ENCODE results near the gene ICAM5. TPM values are rescaled to one million over a fixed set of nuclear protein-coding genes. Genes with fewer than 3 reads are reported as not detected.

ICAM5 gene
- total and polyA plus RNA-seq, 9 of the 15 experiments (the other 6 are each of a cell fraction or from before 2014, with no cell fraction given), result 0.10 to 114 (median 13.7) TPM

DNA sequence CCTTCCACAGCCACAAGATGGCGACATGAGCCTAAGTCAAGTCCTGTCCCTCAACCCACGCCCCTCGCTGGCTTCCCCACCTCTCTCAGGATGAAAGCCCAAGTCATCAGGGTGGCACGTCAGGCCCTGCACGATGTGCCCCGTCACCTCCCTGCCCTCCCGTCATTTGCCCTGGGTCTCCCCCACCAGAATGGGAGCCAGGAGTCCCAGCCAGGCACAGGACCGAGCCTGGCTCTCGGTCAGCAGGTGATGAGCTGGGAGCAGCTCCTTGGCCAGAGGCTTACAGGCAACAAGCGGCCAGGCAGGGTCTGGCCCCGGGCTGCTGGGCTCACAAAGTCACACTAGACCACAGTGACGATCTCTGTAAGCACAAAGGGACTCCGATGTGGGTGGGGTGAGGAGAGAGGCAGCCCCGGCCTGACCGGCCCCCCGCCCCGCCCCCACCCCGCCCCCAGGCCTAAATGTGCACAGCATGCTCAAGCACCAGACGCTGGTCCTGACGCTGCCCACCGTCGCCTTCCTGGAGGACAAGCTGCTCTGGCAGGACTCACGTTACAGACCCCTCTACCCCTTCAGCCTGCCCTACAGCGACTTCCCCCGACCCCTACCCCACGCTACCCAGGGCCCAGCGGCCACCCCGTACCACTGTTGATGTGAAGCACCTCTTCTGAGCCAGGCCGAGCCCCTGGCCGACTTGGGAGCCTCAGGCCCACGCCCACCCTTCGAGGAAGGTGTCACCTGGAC, 30.4 kb upstream of the ICAM5 start (continued):
- TF ChIP-seq SMAD4 (CRISPR knock-in tag; conservative IDR thresholded peaks at IDR 0.05), result no peak
- no peak for TF ChIP-seq FIP1L1 (IDR thresholded peaks at IDR 0.05; ENCODE audit: low read depth, low read length, poor library complexity, severe bottlenecking)
- TF ChIP-seq SP1 (CRISPR knock-in tag; IDR thresholded peaks at IDR 0.05), result no peak
- TF ChIP-seq, protein P1, sequence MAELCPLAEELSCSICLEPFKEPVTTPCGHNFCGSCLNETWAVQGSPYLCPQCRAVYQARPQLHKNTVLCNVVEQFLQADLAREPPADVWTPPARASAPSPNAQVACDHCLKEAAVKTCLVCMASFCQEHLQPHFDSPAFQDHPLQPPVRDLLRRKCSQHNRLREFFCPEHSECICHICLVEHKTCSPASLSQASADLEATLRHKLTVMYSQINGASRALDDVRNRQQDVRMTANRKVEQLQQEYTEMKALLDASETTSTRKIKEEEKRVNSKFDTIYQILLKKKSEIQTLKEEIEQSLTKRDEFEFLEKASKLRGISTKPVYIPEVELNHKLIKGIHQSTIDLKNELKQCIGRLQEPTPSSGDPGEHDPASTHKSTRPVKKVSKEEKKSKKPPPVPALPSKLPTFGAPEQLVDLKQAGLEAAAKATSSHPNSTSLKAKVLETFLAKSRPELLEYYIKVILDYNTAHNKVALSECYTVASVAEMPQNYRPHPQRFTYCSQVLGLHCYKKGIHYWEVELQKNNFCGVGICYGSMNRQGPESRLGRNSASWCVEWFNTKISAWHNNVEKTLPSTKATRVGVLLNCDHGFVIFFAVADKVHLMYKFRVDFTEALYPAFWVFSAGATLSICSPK (IDR thresholded peaks at IDR 0.05; ENCODE audit: borderline replicate concordance), result no peak
- TF ChIP-seq FOXP1 (CRISPR knock-in tag; IDR thresholded peaks at IDR 0.05), result no peak
- TF ChIP-seq, protein P2, sequence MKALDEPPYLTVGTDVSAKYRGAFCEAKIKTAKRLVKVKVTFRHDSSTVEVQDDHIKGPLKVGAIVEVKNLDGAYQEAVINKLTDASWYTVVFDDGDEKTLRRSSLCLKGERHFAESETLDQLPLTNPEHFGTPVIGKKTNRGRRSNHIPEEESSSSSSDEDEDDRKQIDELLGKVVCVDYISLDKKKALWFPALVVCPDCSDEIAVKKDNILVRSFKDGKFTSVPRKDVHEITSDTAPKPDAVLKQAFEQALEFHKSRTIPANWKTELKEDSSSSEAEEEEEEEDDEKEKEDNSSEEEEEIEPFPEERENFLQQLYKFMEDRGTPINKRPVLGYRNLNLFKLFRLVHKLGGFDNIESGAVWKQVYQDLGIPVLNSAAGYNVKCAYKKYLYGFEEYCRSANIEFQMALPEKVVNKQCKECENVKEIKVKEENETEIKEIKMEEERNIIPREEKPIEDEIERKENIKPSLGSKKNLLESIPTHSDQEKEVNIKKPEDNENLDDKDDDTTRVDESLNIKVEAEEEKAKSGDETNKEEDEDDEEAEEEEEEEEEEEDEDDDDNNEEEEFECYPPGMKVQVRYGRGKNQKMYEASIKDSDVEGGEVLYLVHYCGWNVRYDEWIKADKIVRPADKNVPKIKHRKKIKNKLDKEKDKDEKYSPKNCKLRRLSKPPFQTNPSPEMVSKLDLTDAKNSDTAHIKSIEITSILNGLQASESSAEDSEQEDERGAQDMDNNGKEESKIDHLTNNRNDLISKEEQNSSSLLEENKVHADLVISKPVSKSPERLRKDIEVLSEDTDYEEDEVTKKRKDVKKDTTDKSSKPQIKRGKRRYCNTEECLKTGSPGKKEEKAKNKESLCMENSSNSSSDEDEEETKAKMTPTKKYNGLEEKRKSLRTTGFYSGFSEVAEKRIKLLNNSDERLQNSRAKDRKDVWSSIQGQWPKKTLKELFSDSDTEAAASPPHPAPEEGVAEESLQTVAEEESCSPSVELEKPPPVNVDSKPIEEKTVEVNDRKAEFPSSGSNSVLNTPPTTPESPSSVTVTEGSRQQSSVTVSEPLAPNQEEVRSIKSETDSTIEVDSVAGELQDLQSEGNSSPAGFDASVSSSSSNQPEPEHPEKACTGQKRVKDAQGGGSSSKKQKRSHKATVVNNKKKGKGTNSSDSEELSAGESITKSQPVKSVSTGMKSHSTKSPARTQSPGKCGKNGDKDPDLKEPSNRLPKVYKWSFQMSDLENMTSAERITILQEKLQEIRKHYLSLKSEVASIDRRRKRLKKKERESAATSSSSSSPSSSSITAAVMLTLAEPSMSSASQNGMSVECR (CRISPR knock-in tag; IDR thresholded peaks at IDR 0.05), result no peak
- no peak for TF ChIP-seq ETS2 (tag; IDR thresholded peaks at IDR 0.05; ENCODE audit: borderline replicate concordance, poor library complexity, severe bottlenecking)
- TF ChIP-seq, protein P3, sequence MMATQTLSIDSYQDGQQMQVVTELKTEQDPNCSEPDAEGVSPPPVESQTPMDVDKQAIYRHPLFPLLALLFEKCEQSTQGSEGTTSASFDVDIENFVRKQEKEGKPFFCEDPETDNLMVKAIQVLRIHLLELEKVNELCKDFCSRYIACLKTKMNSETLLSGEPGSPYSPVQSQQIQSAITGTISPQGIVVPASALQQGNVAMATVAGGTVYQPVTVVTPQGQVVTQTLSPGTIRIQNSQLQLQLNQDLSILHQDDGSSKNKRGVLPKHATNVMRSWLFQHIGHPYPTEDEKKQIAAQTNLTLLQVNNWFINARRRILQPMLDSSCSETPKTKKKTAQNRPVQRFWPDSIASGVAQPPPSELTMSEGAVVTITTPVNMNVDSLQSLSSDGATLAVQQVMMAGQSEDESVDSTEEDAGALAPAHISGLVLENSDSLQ (IDR thresholded peaks at IDR 0.05), result peak; percentile 65
- TF ChIP-seq, protein P4, sequence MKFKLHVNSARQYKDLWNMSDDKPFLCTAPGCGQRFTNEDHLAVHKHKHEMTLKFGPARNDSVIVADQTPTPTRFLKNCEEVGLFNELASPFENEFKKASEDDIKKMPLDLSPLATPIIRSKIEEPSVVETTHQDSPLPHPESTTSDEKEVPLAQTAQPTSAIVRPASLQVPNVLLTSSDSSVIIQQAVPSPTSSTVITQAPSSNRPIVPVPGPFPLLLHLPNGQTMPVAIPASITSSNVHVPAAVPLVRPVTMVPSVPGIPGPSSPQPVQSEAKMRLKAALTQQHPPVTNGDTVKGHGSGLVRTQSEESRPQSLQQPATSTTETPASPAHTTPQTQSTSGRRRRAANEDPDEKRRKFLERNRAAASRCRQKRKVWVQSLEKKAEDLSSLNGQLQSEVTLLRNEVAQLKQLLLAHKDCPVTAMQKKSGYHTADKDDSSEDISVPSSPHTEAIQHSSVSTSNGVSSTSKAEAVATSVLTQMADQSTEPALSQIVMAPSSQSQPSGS (CRISPR knock-in tag; IDR thresholded peaks at IDR 0.05), result no peak
- TF ChIP-seq FOXJ3 (CRISPR knock-in tag; IDR thresholded peaks at IDR 0.05), result no peak
- no peak for TF ChIP-seq KDM5B (IDR thresholded peaks at IDR 0.05; ENCODE audit: insufficient replicate concordance, low read depth, low read length)
- no peak for TF ChIP-seq NFE2L1 (tag; IDR thresholded peaks at IDR 0.05; ENCODE audit: borderline replicate concordance, low read depth)
- no peak for TF ChIP-seq SMAD1 (IDR thresholded peaks at IDR 0.05; ENCODE audit: low read depth, low read length, partially characterized antibody)
- TF ChIP-seq, protein P5, sequence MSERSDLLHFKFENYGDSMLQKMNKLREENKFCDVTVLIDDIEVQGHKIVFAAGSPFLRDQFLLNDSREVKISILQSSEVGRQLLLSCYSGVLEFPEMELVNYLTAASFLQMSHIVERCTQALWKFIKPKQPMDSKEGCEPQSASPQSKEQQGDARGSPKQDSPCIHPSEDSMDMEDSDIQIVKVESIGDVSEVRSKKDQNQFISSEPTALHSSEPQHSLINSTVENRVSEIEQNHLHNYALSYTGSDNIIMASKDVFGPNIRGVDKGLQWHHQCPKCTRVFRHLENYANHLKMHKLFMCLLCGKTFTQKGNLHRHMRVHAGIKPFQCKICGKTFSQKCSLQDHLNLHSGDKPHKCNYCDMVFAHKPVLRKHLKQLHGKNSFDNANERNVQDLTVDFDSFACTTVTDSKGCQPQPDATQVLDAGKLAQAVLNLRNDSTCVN (CRISPR knock-in tag; IDR thresholded peaks at IDR 0.05), result no peak
- no peak for TF ChIP-seq POLR3A (IDR thresholded peaks at IDR 0.05; ENCODE audit: borderline replicate concordance, extremely low read depth, insufficient read depth, insufficient read length)

All from K562 (cell line).